GM18873 (cell line): ENCODE data around the gene CNTN3.

Source experiments
- ATAC-seq: cut with Tn5 transposase; IDR thresholded peaks from one replicate; pipeline ENCODE4 v1.9.1; 2021; ENCODE audit warnings: mild to moderate bottlenecking, moderate library complexity, moderate number of reproducible peaks; ENCODE audit not compliant: unreplicated experiment, low FRiP score

The CNTN3 gene

DNA sequence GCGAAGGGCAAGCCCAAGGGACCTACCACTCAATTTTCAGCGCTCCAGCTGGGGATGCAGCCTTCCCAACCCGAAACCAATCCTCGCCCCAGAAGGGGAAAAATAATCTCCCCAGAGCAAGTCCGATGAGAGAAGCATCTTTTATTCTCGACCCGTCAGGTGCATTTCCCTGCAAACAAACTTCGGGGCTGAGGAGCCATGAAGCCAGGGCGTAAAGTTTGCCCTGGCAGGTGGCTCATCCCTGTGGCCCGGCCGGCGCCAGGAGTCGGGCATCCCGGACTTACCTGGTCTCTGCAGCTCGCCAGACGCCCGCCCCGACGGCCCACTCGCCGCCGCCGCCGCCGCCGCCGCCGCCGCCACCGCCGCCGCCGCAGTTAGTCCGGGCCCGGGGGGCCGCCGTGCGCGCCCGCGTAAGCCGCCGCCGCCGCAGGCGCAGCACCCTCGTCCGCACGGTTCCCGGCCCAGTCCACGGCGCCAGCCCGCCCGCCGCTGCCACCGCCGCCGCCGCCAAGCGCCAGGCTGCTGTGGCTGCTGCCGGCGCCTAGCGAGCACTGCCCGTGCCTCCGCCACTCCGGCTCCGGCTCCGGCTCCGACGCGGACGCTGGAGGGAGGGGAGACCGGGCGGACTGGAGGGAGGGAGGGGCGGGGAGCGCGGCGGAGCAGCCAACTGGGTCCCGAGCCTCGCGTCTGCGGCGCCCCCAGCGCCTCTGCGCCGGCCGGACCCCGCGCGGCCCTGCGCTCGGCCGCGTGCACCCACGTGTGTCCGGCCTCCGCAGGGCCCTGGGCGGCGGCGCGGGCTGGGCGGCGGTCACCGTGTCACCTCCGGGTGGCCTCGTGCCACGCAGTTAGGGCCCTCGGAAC, at the start of gene CNTN3:
CNTN3 (minus strand) TSS at position 553 of the 861 bp plus-strand sequence. CDS start 93,547 bp downstream, outside the sequence.
- no peak for ATAC-seq

DNA sequence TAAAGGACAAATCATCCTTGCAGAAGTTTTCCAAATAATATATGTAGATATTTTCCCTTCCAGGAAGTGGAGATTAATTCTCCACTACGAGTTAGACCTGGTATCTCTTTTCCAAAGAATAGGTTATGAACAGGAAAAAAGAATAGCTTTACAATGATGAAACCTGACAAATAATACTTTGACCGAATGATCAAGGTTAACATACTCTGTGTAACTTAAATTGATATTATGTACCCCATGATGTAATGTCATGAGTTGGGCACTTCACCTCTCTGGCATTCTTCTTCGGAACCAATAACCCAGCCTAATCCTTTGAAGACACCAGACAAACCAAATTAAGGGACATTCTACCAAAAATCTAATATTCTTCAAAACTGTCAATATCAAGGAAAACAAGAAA, 48.7 kb upstream of the CNTN3 start:
- no peak for ATAC-seq

DNA sequence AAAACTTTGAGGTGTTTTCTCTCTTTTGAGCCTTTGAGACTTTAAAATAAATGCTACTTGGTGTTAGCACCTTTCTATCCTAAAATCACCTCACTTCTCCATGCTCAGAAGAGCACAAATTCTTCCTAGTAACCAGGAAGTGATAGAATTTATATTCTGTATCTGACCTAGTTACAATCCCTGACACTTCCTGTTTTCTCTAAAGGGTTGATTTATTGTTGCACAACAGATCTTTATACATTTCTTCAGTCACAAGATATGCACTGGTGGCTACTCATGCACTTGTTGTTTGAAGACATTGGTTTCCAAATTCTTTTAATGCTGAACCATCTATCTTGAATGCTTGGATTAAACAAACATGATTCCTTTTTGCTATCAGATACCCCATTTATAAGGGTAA, 47.2 kb upstream of the CNTN3 start:
- no peak for ATAC-seq

DNA sequence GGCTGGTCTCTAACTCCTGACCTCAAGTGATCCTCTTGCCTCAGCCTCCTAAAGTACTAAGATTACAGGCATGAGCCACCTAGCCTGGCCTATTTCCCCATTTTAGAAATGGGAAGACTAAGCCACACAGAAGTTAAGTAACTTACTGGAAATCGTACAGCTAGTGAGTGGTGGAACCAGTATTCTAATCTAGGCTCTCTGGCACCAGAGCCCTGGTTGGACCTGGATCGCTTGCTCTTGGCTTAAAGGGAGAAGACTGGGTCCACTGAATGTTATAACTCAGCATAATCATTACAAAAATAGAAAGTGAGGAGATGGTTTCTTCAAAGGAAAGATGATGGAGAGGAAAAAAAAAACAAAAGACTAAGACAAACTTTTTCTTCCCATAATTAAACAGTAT, 37.4 kb upstream of the CNTN3 start:
- no peak for ATAC-seq

DNA sequence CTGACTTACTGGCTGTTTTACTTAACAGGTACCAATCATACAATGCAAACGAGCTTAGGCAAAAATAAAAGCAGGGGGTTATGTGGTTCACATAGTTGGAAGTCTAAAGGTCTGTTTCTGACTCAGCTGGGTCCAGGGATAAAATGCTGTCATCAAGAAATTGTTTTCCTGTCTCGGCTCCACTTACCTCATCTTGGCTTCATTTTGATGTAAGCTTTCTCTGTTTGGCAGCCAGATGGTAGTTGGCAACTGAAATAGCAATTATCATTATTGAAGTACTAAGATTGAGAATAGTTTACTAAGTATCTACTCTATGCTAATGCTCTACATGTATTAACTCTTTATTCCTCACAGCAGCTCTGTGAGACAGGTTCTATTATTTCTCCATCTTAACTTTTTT, 36.8 kb upstream of the CNTN3 start:
- ATAC-seq, result no peak

DNA sequence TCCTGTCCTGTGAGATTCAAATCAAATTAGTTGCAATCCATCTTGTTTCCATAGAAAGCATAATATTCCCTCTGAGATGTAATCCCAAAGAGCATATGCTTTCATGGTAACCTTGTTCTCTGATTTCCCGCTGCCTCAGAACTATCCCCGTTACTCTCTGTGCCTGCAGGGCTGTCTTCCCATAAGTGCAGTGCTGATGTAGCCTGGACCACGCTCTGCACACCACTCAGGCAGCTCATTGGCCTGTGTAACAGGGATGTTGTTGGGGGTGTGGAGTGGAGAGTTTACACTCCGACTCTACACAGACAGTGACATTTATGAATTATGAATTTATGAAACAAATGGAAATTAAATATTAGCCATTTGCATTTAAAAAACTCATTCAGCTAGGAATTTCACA, 33.6 kb upstream of the CNTN3 start:
- no peak for ATAC-seq

DNA sequence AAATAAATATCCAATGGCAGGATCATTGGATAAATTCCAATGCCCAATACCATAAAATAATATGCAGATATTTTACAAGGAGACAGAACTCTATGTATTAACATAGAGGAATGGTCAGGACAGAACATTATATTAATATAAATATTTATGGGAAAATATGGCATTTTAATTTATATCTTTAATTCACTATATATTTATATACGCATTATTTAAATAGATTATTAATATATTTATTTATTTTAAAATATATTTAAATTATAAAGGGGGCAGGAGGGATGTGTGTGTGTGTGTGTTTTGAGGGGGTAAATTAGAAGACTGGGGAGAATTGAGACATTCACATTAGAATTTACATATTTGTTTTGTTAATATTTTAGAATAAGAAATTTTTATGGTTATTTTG, 31.6 kb upstream of the CNTN3 start:
- no peak for ATAC-seq

DNA sequence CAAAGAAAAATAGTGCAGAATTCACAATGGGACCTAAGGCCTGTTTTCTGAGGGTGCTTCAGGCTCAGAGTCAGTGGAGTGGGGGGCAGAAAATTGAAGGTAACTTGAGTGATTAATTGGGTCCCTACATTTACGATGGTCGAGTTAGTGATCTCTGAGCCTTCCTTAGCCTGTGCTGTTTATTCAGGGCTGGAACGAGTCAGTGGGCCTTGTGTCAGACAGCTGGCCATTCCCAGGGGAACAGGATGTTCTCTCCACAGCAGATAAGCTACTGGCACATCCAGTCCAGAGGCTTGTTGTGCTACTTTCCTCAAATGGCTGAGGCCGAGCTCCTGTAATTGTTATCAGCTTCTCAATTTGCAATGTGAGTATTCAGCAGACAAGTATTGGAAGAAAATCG, 29.2 kb upstream of the CNTN3 start:
- ATAC-seq, result no peak

DNA sequence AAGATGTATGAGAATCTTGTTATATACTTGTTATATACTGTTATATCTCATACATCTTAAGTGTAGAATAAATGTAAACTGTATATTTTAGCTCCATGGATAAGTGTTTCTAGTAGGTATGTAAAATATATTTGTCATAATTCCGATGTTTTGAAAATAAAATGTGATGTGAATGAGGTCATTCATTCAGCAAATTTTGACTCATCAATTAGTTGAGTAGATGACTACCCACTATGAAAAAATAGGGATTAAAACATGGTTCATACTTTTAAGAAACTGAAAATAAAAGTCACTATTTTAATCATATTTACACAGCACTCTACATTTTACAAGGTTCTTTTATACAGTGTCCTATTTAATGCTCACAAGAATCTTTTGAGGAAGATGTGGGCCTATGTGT, 28.4 kb upstream of the CNTN3 start:
- no peak for ATAC-seq

DNA sequence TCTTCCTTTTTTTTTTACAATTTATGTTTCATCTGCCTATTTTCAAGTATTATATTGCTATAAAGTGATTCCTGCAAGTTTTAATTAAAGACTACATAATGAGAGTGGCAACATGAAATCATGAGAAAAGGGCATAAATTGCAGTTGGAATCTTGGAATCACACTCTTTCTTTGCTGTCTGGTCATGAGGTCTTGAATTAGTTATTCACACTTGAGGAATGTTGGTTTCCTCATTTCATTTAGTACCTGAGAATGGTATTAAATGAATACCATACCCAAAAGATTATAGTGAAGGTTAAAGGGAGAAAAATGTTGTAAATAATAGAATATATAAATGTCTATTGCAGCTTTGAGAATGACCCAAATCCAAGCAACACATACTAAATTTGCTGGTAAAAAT, 25.8 kb upstream of the CNTN3 start:
- ATAC-seq, result no peak

DNA sequence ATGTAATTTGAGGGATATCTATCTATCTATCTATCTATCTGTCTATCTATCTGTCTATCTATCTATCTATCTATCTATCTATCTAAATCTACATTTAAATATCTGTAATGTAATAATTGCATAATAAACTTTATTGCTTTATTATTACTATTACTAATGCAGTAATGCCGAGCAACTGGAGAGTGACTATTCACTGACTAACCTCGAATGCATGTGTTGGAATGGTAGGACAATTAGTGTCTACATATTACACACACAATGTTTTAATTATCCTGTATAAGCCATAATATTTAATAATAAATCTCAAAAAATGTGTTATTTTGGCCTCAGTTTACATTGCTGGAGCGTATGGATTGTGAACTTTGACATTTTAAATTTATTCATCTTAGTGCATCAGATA, 25.2 kb upstream of the CNTN3 start:
- no peak for ATAC-seq

DNA sequence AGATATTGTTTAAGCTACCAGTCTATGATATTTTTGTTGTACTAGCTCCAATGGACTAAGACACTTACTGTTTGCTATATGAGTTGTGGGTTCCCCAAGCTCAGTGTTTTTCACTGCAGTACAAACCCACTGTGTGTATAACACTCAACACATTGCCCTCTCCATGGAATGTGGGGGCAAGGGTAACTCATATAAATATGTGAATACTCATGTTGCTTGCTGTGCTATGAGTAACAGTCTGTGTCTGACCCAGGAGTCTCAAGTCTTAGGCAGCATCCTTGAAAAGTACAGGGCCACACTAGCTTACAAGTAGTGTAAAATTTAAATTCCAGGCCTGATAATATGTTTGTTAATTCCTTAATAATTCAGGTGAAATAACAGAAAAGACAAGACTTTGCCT, 22.5 kb upstream of the CNTN3 start:
- ATAC-seq, result no peak

DNA sequence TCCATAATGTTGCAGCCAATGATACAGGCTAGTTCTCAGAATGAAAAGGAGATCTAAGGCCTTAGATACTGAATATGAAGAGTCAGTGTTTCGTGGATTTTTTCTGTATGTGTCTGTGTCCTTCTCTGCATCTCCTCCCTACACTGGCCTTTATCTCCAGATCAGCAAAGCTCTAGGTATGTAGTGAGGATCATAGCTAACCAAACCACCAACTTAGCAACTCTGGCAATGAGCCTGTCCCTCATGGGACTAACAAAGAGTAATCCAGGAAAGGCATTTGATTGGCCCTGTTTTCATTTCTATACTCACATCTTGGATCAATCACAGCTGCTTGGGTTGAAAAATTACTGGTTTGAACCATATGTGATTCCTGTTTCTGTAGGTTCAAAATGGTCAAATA, 18.6 kb upstream of the CNTN3 start:
- no peak for ATAC-seq

DNA sequence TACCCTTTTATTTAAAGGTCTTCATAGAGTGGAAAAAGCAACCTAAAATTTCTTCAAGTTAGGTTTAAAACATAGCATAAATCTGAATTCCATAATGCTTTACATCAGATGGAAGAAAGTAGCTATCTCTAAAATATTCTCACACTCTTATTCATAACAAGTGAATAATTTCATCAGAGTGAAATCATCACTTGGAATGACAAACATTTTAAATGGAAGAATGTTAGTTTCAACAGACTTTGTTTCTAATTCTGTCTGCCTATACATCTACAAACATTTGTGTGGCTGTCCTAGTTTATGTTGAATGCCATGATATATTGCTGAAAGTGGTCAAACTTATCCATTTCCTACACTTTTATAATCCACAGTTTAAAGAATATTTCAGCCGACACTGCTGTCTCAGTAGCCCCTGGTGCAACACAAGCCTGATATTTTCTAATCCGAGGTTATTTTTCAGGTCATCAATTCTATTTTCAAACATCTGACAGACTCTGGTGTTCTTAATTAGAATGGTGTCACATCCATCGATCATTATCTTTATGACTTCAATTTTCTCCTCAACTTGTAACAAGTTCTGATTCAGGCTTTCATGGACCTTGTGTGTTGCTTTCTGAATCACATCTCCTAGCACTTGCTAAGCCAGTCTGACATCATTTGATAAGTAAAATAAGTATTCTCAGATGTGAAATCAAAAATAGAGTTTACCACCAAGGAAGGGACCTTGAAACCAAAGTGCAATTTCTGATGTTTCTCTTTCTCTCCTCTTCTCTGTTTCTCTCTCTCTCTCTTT, 17.1 kb upstream of the CNTN3 start:
- ATAC-seq, result no peak

DNA sequence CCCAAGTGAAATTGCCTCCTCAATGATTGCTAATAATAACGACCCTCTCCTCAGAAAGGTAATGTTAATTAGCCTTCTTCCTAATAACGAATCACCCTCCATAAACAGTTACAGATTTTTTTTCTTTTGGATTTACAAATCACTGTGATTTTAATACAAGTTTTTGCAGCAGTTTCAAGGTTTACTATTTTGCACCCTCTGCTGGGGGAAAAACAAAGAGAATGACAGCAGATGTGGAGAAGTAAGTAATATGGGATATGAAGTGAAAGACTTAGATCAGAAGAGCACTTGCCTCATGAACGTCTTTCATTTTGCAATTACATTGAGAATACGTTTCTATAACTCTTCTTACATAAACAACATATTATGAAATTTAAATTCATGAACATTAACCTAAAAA, 16.1 kb upstream of the CNTN3 start:
- no peak for ATAC-seq

DNA sequence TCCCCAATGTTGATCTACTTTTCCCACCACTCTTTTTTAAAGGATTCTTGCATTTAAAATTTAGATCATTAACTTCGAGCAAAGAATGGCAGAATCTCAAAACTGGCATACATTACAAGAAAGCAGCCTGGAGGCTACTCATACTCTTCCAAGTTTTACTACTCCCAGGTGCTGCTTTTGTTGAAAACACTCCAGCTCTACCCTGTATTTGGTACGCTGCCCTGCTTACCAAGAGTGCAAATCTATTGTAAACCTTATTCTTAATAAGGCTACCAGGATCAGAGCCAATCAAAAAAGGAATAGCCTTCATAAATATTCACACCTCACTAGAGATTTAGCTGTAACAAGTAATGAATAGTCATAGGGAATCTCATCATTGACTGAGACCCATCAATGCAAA, 11.6 kb upstream of the CNTN3 start:
- ATAC-seq, result no peak

DNA sequence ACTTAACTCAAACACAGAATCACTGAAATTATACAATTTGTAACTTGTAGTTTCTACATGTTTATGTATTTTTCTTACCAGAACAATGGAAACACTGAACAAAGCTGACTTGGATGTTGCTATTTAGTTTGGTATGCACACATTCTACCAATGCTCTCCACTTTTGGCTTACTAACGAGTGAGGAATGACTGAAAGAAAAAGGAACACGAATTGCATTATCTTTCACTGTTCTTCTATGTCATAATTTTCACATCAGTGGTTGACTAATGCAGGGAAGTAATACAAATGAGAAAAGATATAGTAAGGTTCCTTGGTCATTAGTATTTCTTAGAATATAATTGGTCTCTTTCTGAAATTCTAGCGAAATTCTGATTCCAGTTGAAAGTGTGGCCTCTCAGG, 9.8 kb upstream of the CNTN3 start:
- no peak for ATAC-seq

DNA sequence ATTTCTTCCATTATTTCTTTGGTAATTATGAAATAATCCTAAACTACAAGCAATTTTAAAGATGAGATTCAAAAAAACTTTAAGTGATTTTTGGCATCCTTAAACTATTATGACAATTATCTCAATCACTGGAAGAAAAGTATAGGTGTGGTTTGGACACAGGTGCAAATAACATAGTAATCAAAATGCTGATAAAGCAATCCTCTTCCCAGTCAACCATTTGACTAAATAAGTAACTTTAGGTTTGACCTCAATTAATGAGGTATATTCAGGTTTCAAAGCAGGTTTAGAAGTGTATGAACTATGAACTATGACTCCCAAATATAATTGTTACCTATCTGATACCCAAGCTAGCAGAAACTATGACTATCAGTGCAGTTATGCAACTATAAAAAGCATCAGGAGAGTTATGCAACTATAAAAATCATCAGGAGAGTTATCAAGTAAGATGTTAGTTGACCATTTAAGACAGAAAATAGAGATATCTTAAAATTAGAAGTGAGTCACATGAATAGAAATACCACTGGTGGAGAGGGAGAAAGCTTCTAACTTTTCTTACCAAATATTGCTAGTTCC, 8.9 kb upstream of the CNTN3 start:
- no peak for ATAC-seq

DNA sequence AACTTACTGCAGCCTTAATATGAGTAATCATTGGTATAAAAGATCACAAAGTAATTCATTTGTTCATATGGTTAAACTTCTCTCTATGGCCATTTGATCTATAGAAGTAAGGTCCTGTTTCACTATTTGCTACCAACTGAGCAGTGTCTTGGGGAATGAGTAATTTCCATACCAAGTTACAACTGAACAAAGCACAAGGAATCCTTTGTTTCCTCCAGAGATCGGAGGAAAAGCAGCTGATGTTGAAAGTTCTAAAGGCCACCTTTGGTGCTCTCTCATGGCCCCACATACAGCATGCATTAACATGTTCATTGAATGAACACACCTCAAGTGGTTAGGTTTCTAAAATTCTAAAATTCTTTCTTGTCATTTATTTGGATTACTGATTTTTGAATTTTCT, 7.1 kb upstream of the CNTN3 start:
- no peak for ATAC-seq

DNA sequence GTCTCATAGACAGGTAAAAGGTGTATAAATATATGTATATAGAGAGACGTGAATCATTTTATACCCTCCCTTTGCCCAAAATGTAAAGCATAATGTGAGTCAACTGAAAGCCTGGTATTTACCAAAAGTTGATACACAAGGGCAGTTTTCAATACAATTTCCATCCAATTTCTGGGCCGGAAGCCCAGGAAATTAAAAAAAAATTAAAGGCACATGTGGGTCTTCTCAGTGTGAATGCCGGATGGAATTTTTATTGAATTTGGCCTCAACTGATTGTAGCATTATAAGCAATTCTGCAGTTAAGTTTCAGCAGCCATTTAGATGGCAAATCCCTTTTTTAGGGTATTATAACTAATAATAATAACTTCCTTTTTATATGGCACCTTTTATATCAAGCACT, 3.3 kb upstream of the CNTN3 start:
- no peak for ATAC-seq

DNA sequence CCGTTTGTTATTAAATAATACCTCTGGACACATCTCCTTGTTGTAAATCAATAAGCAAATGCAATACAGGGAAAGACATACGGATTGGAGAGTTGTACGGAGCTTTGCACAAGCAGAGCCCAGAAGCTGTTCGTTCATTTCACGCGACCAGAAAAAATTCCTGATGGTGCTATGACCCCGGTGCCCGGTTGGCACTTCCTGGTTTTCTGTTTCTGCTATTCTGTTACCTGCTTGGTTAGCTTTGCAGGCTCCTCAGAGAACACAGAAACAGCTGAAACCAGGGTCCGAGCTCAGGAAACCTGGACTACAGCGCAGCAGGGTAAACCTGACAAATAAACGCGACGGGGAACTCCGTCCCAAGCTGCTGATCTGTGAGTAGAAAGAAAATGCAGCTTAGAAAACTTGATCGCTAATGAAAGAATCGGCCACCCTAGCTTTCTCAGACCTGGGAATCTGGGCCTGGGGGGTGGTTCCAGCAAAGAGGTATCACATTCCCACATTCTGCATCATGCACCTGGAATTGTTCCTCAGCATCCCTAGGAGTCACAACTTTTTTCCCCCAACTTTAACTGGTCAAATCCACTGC, 845 bp downstream of the CNTN3 start:
- ATAC-seq, result no peak
